ENCODE results near the gene KMT2D.

The KMT2D gene

DNA sequence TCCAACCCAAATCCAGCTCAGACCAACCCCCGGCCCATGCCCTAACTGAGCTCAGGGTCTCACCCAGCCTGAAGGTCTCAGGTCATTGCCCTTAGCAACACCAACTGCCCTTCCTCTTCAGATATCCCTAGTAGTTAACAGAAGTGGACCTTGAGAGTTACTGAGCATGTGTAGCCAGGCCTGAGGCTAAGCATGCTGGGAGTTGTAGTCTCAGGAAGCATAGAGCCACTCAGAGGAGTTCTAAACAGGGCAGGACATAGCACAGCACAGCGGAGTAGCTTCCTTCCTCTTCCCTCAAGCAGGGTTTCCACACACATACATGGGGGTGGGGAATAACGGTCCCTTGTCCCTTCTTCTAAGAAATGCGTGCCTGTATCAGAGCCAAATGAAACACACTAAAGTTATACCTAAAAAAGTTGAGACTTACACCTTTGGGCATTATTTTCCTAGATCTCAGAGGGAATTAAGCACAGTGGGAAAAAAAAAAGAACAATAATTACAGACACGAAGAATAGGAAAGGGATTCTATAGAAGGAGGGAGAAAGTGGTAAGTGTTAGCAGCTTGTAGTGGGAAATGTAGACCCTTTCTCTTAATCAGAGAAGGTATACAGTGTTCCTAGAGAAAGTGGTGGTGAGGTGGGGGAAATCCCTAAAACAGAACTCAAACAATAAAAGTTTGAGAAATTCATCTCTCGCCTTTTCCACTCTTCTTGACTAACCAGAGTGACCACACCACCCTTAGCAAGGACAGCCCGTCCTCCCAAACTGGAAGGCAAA lies 4.4 kb downstream of the KMT2D start:
- H3K4me3 ChIP-seq (ENCODE audit: low read depth, low read length) = peak overlapping the region; percentile 95
- DNase-seq (ENCODE audit: low read depth) = peak; percentile 59

- no peak overlapping the region for H3K4me3 ChIP-seq (ENCODE audit: low read depth, low read length)
- no peak for DNase-seq (ENCODE audit: low read depth)
Measured at GRCh38 chr12:49055092-49055491, 5.5 kb downstream of the KMT2D start.

- H3K4me3 ChIP-seq (ENCODE audit: low read depth, low read length) = no peak overlapping the region
- no peak for DNase-seq (ENCODE audit: low read depth)
Measured at GRCh38 chr12:49054524-49054923, 6.1 kb downstream of the KMT2D start.

DNA sequence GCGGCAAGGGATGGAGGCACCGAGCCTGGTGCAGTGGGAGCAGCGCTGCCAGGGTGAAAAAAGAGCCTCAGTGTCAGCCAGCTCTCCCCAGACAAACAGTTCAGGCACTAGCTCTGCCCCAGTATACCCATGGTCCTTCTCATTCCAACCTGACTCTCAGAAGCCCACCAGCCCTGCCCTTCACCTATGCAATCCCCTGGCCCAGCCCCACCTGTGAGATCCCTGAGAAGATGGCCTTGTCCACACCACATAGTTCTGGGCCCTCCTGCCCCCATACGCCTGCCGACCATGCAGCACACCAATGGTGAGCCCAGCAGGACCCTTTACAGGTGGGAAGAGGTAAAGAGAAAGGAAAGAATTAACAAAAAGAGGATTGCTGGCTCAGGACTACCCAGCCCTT lies 6.5 kb downstream of the KMT2D start:
- no peak overlapping the region for H3K4me3 ChIP-seq (ENCODE audit: low read depth, low read length)
- DNase-seq (ENCODE audit: low read depth) = no peak

DNA sequence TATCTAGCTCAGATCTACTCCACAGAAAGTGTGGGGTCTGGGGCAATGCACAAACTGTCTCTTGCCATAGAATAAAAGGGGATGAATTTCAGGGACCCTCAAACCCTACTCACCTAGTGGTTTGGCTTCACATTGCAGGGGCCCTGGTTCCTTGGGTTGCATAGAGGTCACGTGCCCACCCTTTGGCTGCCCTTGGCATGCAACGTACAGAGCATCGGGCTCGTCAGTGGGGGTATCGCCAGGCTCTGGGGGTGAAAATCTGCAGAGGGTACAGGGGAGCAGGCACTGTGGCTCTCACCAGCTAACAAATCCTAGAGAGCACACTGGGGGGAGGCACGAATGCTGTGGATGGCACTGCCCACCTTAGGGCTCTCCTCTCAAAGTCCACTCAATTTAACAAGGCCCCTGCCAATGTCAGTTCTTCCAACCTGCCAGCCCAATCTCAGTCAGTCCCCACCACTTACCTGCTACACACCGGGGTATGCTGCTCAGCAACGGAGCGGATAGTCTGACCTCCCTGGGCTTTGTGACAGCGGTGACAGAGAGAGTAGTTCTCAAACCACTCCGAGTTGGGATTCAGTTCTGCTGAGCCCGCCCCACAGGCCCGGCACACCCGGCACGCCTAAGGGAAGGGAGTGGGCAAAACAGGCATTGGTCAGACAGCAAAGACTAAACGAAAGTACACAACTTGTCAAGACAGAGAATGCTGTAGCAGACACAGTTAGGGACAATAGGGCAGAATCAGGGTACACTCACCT lies 8.0 kb downstream of the KMT2D start:
- DNase-seq (ENCODE audit: low read depth) = no peak
- H3K4me3 ChIP-seq (ENCODE audit: low read depth, low read length) = no peak overlapping the region

DNA sequence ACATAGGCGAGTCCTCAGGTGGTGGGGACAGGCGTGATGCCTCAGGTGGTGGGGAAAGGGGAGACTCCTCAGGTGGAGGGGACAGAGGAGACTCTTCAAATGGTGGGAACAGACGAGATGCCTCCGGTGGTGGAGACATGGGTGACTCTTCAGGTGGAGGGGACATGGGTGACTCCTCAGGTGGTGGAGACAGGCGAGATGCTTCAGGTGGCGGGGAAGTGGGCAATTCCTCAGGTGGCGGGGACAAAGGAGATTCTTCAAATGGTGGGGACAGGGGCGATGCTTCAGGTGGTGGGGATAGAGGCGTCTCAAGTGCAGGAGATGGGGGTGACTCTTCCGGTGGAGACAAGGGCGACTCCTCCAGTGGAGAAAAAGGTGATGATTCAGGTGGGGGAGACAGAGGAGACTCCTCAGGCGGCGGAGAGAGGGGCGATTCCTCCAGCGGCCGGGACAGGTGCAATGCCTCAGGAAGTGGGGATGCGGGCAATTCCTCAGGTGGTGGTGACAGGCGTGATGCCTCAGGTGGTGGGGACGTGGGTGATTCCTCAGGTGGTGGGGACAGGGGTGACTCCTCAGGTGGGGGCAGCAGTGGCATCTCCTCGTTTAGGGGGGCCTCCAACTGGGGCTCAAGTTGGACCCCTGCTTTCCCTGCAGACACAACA lies 8.7 kb downstream of the KMT2D start:
- no peak overlapping the region for H3K4me3 ChIP-seq (ENCODE audit: low read depth, low read length)
- DNase-seq (ENCODE audit: low read depth) = no peak

DNA sequence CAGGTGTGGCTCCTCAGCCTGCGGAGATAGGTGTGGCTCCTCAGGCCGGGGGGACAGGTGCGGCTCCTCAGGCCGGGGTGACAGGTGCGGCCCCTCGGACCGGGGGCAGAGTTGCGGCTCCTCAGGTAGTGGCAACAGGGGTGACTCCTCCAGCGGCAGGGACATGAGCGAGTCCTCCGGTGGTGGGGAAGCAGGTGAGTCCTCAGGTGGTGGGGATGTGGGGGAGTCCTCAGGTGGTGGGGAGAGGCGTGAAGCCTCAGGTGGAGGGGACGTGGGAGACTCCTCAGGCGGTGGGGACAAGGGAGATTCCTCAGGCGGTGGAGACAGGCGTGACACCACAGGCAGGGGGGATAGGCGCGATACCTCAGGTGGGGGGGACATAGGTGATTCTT lies 9.2 kb downstream of the KMT2D start:
- H3K4me3 ChIP-seq (ENCODE audit: low read depth, low read length) = no peak overlapping the region
- no peak for DNase-seq (ENCODE audit: low read depth)

- DNase-seq (ENCODE audit: low read depth) = no peak
Measured at GRCh38 chr12:49050507-49051372, 9.9 kb downstream of the KMT2D start.

GRCh38 chr12:49049566-49050224 lies 10.9 kb downstream of the KMT2D start:
- DNase-seq (ENCODE audit: low read depth) = peak; percentile 6
- H3K4me3 ChIP-seq (ENCODE audit: low read depth, low read length) = no peak overlapping the region

More at GRCh38 chr12:49050507-49051372, 9.9 kb downstream of the KMT2D start:
- no peak overlapping the region for H3K4me3 ChIP-seq (ENCODE audit: low read depth, low read length)

GRCh38 chr12:49048953-49049352 lies 11.6 kb downstream of the KMT2D start:
- DNase-seq (ENCODE audit: low read depth) = no peak
- no peak overlapping the region for H3K4me3 ChIP-seq (ENCODE audit: low read depth, low read length)

DNA sequence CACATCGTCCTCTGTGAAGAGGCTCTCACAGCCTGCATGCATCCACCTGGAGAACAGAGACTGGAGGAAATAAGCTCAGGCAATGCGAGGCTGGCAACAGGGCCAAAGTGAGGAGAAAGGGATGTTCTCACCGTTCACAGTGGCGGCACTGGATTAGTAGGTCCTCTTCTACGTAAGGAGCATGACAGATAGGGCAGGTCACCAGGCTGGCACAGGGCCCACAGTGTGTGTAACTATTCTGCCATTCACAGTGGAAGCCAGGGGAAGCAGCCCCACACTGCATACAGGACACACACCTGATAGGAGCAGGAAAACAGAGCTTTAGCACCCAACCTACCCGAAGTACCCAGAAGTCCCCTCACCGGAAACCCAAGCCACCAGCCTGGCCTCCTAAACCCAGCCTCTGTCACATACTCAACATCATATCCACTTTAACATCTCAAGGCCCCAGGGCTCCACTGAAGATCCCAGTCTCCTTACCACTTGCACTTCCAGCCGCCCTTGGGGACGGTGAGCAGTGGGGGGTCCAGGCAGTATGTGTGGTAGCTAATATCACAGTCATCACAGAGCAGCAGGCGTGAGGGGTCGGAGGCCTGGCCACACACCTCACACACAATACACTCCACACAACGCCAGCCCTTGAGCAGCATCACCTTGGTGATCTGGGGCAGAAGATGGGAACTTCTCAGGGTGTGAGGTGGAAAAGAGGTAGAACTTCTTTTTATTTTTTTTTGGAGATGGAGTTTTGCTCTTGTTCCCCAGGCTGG lies 14.3 kb downstream of the KMT2D start:
- DNase-seq (ENCODE audit: low read depth) = no peak
- H3K4me3 ChIP-seq (ENCODE audit: low read depth, low read length) = no peak overlapping the region

DNA sequence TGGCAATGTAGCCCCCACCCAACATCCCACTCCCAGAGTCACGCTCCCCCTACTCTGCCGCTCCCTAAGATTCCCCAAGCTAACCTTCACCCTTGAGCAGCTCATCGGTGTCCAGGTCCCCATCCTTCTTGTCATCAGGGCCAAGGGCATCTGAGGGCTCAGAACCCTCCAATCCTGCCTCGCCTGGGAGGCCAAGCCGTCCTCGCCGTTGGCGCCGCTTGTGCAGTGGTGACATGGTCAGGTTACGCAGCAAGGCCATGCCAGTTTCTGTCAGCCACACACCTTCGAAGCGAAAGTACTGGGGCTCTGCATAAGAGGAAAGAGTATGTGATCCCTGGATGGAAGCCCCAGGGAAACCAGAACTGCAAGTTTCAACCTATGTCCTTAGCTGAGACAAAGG lies 15.9 kb downstream of the KMT2D start:
- no peak for DNase-seq (ENCODE audit: low read depth)
- H3K4me3 ChIP-seq (ENCODE audit: low read depth, low read length) = no peak overlapping the region

DNA sequence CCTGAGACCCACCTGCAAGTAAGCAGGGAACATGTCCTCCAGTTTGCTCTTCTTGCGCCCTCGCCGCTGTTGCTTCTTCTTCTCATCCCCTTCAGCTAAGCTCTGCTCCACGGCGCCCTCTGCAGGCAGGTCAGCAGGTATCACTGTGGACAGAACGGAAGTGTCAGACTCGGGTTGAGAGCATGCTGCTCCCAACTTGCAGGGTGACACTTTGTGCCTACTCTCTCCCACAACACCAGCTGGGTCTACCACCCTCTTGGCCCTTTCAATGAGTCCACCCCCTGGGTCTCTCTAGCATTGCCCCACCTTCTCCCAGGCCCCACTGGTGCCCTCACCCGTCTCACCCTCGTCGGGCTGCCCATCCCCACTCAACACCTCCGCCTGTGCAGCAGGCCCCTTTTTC lies 16.7 kb downstream of the KMT2D start:
- no peak for DNase-seq (ENCODE audit: low read depth)
- H3K4me3 ChIP-seq (ENCODE audit: low read depth, low read length) = no peak overlapping the region

GRCh38 chr12:49043241-49043640 lies 17.4 kb downstream of the KMT2D start:
- H3K4me3 ChIP-seq (ENCODE audit: low read depth, low read length) = no peak overlapping the region
- DNase-seq (ENCODE audit: low read depth) = no peak

GRCh38 chr12:49041881-49042484 lies 18.6 kb downstream of the KMT2D start:
- DNase-seq (ENCODE audit: low read depth) = no peak
- H3K4me3 ChIP-seq (ENCODE audit: low read depth, low read length) = no peak overlapping the region

GRCh38 chr12:49041036-49041880 lies 19.3 kb downstream of the KMT2D start:
- DNase-seq (ENCODE audit: low read depth) = no peak
- no peak overlapping the region for H3K4me3 ChIP-seq (ENCODE audit: low read depth, low read length)

- H3K4me3 ChIP-seq (ENCODE audit: low read depth, low read length) = no peak overlapping the region
- no peak for DNase-seq (ENCODE audit: low read depth)
Measured at GRCh38 chr12:49040364-49040855, 20.2 kb downstream of the KMT2D start.

Measured in skeletal muscle cell (primary cell).